Kidney (tissue), 14 donors: ENCODE measurements around the gene POGLUT3. TPM values are rescaled to one million over a fixed set of nuclear protein-coding genes. Genes with fewer than 3 reads are reported as not detected.

Source experiments
- DNase-seq, 5 donors: peaks; one replicate each; pipeline ENCODE4 v3.0.0-alpha.2; 2013 to 2020
- FAIRE-seq: peaks from 2 replicates; lab custom pipeline; 2012; peaks lifted over from hg19 to GRCh38; lab: Jason Lieb, UNC
- H3K27ac ChIP-seq, 2 donors: one replicate each; pipeline ENCODE4 v1.7.0; 2013; ENCODE audit warnings: low read depth in 2 of 2, low read length in 2 of 2, inconsistent platforms in 1 of 2
- H3K27me3 ChIP-seq: one replicate; pipeline ENCODE4 v1.7.1; 2013; ENCODE audit warnings: low read length, inconsistent platforms; ENCODE audit not compliant: control insufficient read depth, insufficient read depth
- H3K36me3 ChIP-seq, 3 donors: one replicate each; pipeline versions ENCODE4 v1.7.0 to v1.7.1; 2013; ENCODE audit warnings: low read length in 3 of 3, control low read depth in 1 of 3, inconsistent platforms in 1 of 3; ENCODE audit not compliant: insufficient read depth in 3 of 3, control insufficient read depth in 2 of 3
- H3K4me1 ChIP-seq, 3 donors: one replicate each; pipeline versions ENCODE4 v1.7.0 to v1.7.1; 2013; ENCODE audit warnings: low read length in 3 of 3, inconsistent platforms in 1 of 3, low read depth in 1 of 3; ENCODE audit not compliant: control insufficient read depth in 2 of 3, insufficient read depth in 2 of 3
- H3K4me3 ChIP-seq, 3 donors: one replicate each; pipeline versions ENCODE4 v1.7.0 to v1.8.1; 2013; ENCODE audit warnings: low read length in 3 of 3, control low read depth in 1 of 3, inconsistent platforms in 1 of 3
- H3K9ac ChIP-seq, 3 donors: one replicate each; pipeline versions ENCODE4 v1.7.0 to v1.7.1; 2013; ENCODE audit warnings: low read length in 3 of 3, control low read depth in 1 of 3, inconsistent platforms in 1 of 3
- H3K9me3 ChIP-seq, 3 donors: one replicate each; pipeline versions ENCODE4 v1.7.0 to v1.7.1; 2013; ENCODE audit warnings: low read length in 3 of 3, control low read depth in 1 of 3, inconsistent platforms in 1 of 3; ENCODE audit not compliant: control insufficient read depth in 2 of 3, insufficient read depth in 1 of 3
- CTCF ChIP-seq: IDR thresholded peaks from 3 replicates; pipeline ENCODE4 v1.5.1; 2012; ENCODE audit warnings: mild to moderate bottlenecking, moderate library complexity, borderline replicate concordance; ENCODE audit not compliant: insufficient read depth; ENCODE audit errors: extremely low read depth
- intact Hi-C: fragments of 100-400 bp; cut with DNase I; formaldehyde crosslinking; loops from one replicate; pipeline ENCODE4 v1.11.1; 2022
- polyA plus RNA-seq: library from polyadenylated mRNA; stranded (reverse); fragments of 350-450 nt; fragmentation: Illumina TruSeq; extraction: RNeasy Lipid Tissue Mini Kit (QIAGEN cat#74804); gene quantifications from one replicate; pipeline ENCODE4 v1.2.3, GENCODE V29; 2014; ENCODE audit warnings: low read depth, low replicate concordance; ENCODE audit not compliant: insufficient read depth
- total RNA-seq: library from RNA; stranded (reverse); fragmentation: NEBNext Ultra II Directional; extraction: Animal tissue kit (Norgen Biotek cat#: 25700); gene quantifications from one replicate; pipeline ENCODE4 v1.2.1, GENCODE V29; 2021
- donor health status: control.
- donor health status: control.
- donor health status: control.
- donor health status: control.
- donor health status: control.
- donor health status: DM: yes; HTN: yes; CAD: no.
- donor health status: Normal renal cell carcinoma (clear cell type).

Gene POGLUT3
- total and polyA plus RNA-seq, 2 donors from 2014 or later: 13.6 to 22.0 TPM

- H3K9ac ChIP-seq: no peak overlapping the region
- FAIRE-seq: no peak
These were observed 13.8 kb upstream of the POGLUT3 start for GRCh38 chr11:108511851-108512474.

GRCh38 chr11:108508653-108509593 lies 10.7 kb upstream of the POGLUT3 start:
- intact Hi-C loops: no loop called here
- H3K4me1 ChIP-seq: peaks cover 0 to 2% (median 0%) of the 10 kb centered on the region in 3 donors
- no peaks in the 10 kb centered on the region for H3K9me3 ChIP-seq
- H3K4me3 ChIP-seq: no peak overlapping the region
- no peaks in the 10 kb centered on the region for H3K27me3 ChIP-seq
- no peak for DNase-seq
- peaks cover 0 to 8% (median 7%) of the 10 kb centered on the region in 3 donors for H3K36me3 ChIP-seq
- no peak overlapping the region for H3K9ac ChIP-seq
- no peak overlapping the region for H3K27ac ChIP-seq
- no peak for TF ChIP-seq CTCF
- no peak for FAIRE-seq

More at GRCh38 chr11:108511851-108512474, 13.8 kb upstream of the POGLUT3 start:
- intact Hi-C loops: no loop called here
- Histone ChIP-seq H3K27ac (no peak overlapping the region), H3K27me3 (no peaks in the 10 kb centered on the region), H3K4me3 (no peak overlapping the region), H3K9me3 (no peaks in the 10 kb centered on the region), H3K36me3 (peaks cover 0 to 14% (median 12%) of the 10 kb centered on the region in 3 donors), H3K4me1 (peaks cover 0 to 2% (median 0%) of the 10 kb centered on the region in 3 donors)
- DNase-seq: peak in 1 of 5 donors; percentile 6
- TF ChIP-seq CTCF: no peak

GRCh38 chr11:108501396-108501795 lies 3.2 kb upstream of the POGLUT3 start:
- intact Hi-C loops: no loop called here
- Histone ChIP-seq H3K9ac (no peak overlapping the region), H3K4me3 (no peak overlapping the region), H3K27ac (peak overlapping the region in 1 of 2 donors; percentile 34), H3K4me1 (peaks cover 0 to 5% (median 4%) of the 10 kb centered on the region in 3 donors), H3K9me3 (no peaks in the 10 kb centered on the region), H3K27me3 (no peaks in the 10 kb centered on the region), H3K36me3 (no peaks in the 10 kb centered on the region)
- DNase-seq (no peak), FAIRE-seq (no peak)
- no peak for TF ChIP-seq CTCF
